Measurements from ENCODE around the gene FGB.

GRCh38 chr4:154528869-154529268 lies 33.9 kb upstream of the FGB start:
- no peak for TF ChIP-seq CTCF (IDR thresholded peaks at IDR 0.05 in 8 of 11, conservative IDR thresholded peaks at IDR 0.05 in 3 of 11)
- TF ChIP-seq POLR2A (IDR thresholded peaks at IDR 0.05), result no peak
